Panc1 (cell line): ENCODE results near the gene SLC8A1. TPM values are rescaled to one million over a fixed set of nuclear protein-coding genes. Genes with fewer than 3 reads are reported as not detected.

Experiments used
- ATAC-seq: fragments of 200-7000 bp; cut with Tn5 transposase; 2 replicates; pipeline ENCODE4 v1.9.1; 2020; ENCODE audit warnings: mild to moderate bottlenecking, moderate library complexity
- BruUV-seq: library from RNA; stranded (reverse); fragments of 400-500 nt; replicated peaks from 2 replicates; lab custom pipeline; 2021; lab: Mats Ljungman, UMichigan
- CTCF ChIA-PET: fragments of 300-600 bp; sonication (Branson Sonifier 250); formaldehyde crosslinking; loops from one replicate; lab custom pipeline; 2022; ENCODE audit warnings: antibody characterized with exemption; lab: Charles Lee
- POLR2A ChIA-PET: fragments of 300-600 bp; sonication (Branson Sonifier 250); formaldehyde crosslinking; loops from one replicate; lab custom pipeline; 2022; ENCODE audit warnings: antibody characterized with exemption; lab: Charles Lee
- DNase-seq: peaks from one replicate; pipeline ENCODE4 v3.0.0-alpha.2; 2010; ENCODE audit warnings: low read depth, low spot score
- H3K27ac ChIP-seq: 2 replicates; pipeline ENCODE4 v1.5.1; 2011; ENCODE audit warnings: mild to moderate bottlenecking, low read length, inconsistent platforms
- H3K27me3 ChIP-seq: fragments of 200-500 bp; sonication (Bioruptor generic); 2 replicates; pipeline ENCODE4 v1.6.0; 2014; ENCODE audit warnings: low read length, inconsistent platforms; ENCODE audit not compliant: control insufficient read depth, insufficient read depth
- H3K36me3 ChIP-seq: fragments of 200-500 bp; sonication (Bioruptor generic); 2 replicates; pipeline ENCODE4 v1.5.1; 2014; ENCODE audit warnings: inconsistent platforms, mild to moderate bottlenecking, low read length, moderate library complexity; ENCODE audit not compliant: control insufficient read depth, insufficient read depth
- H3K4me1 ChIP-seq: 2 replicates; pipeline ENCODE4 v1.5.1; 2011; ENCODE audit warnings: inconsistent platforms, mild to moderate bottlenecking, low read length, moderate library complexity; ENCODE audit not compliant: control insufficient read depth, insufficient read depth
- H3K4me3 ChIP-seq, 2 experiments: 2 replicates each; pipeline ENCODE4 v1.5.1; 2011 to 2012; ENCODE audit warnings: low read depth in 2 of 2, low read length in 2 of 2, mild to moderate bottlenecking in 2 of 2, inconsistent platforms in 1 of 2, moderate library complexity in 1 of 2
- H3K9me3 ChIP-seq: fragments of 200-500 bp; sonication (Bioruptor generic); 2 replicates; pipeline ENCODE4 v1.5.1; 2014; ENCODE audit warnings: low read depth, mild to moderate bottlenecking, inconsistent platforms, low read length, moderate library complexity; ENCODE audit not compliant: control insufficient read depth, insufficient read depth
- POLR2AphosphoS5 ChIP-seq: IDR thresholded peaks from 2 replicates; pipeline ENCODE4 v1.6.1; 2012; ENCODE audit warnings: mild to moderate bottlenecking, low read depth, low read length, moderate library complexity
- SIN3A ChIP-seq: IDR thresholded peaks from 2 replicates; pipeline ENCODE4 v1.6.1; 2012; ENCODE audit warnings: low read depth, mild to moderate bottlenecking, low read length, moderate library complexity, borderline replicate concordance; ENCODE audit not compliant: insufficient read depth
- TCF7L2 ChIP-seq: IDR thresholded peaks from 2 replicates; pipeline ENCODE4 v1.6.1; 2011; ENCODE audit warnings: mild to moderate bottlenecking, low read depth, low read length, inconsistent platforms
- in situ Hi-C: cut with HindIII; loops from 2 replicates; pipeline ENCODE4 v1.10.0; 2016; ENCODE audit warnings: low sequenced_read_pairs, low pct_unique_long_range_greater_than_20kb
- intact Hi-C: fragments of 100-400 bp; cut with micrococcal nuclease; formaldehyde crosslinking; loops from one replicate; pipeline ENCODE4 v1.10.0; 2022; ENCODE audit not compliant: unreplicated experiment
- total RNA-seq: library from RNA; stranded (reverse); gene quantifications from one replicate; pipeline ENCODE4 v1.2.1, GENCODE V29; 2021; ENCODE audit not compliant: unreplicated experiment
- TF ChIP-seq, protein P1 (sequence below): fragments of 450-650 bp; IDR thresholded peaks from 2 replicates; pipeline ENCODE4 v1.5.1; 2017; ENCODE audit warnings: mild to moderate bottlenecking
- TF ChIP-seq, protein P2 (sequence below), 2 experiments: IDR thresholded peaks; 2 replicates each; pipeline ENCODE4 v1.6.1; 2011 to 2012; ENCODE audit warnings: low read depth in 2 of 2, control low read depth in 1 of 2, low read length in 1 of 2, mild to moderate bottlenecking in 1 of 2, moderate library complexity in 1 of 2; ENCODE audit not compliant: insufficient read depth in 1 of 2

Gene SLC8A1
- total RNA-seq, 1 experiment from 2014 or later = 0.59 TPM

DNA sequence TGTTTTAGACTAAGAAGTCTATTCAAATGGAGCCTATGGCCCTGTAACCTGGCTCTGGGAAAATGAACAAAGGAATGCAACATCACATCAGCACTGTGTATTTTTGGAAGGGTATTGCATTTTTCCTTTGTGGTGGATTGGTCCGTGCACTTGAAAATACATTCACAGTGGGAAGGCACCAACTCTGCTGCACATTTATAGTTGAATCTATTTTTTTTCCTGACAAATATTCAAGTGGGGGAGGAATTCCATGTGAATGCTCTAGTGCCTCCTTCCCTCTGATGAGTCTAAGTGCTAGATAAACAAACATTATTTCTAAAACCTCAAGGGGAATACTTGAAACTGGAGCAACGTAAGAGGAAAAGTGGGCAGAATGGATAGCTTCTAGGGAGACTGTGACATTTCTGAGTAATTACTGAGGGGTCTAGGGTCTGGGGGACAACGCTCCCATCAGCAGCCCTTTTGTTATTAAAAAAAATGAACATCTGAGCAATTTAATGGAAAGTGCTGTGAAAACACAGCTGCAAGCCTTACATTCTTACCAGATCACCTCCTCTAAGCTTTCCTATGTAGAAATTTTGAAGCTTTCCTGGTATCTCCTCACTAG, 208.2 kb downstream of the SLC8A1 start:
- no peak for TF ChIP-seq POLR2AphosphoS5
- TF ChIP-seq TCF7L2 = no peak
- TF ChIP-seq SIN3A = no peak
- intact Hi-C loops = no loop called here
- H3K4me3 ChIP-seq = no peak overlapping the region
- no peak overlapping the region for H3K27ac ChIP-seq
- no peaks in the 10 kb centered on the region for H3K4me1 ChIP-seq
- BruUV-seq = no TSS peak
- in situ Hi-C loops = no loop called here
- no peak for DNase-seq
- H3K9me3 ChIP-seq = no peaks in the 10 kb centered on the region
- peaks cover 2% of the 10 kb centered on the region; the same call in 1 of the 2 replicates for H3K27me3 ChIP-seq
- no peak for ATAC-seq
- no peaks in the 10 kb centered on the region for H3K36me3 ChIP-seq
- ChIA-PET CTCF (no interaction called here), POLR2A (interaction anchor here (0.5 kb wide), 1 partner anchor 323 kb away, joined by 7 read pairs; no protein-coding TSS in a partner anchor)

DNA sequence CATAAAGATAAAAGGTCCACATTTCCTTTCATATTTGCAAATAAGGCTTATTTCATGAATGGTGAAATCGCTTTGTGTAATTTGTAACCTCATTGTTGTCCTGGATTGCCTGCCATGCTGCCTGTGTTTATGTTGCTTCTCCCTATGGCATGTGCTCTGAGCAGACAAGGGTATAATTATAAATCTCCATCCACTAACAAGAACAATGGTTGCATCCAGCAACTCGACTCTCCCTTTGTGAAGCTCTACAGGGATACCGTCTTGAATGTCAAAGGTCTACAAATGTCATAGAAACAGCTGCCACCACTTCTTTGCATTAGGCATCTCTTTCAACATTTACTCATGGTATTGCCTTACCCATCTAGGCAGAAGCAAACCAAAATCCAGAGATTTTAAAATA, 209.6 kb downstream of the SLC8A1 start:
- intact Hi-C loops (no loop called here), in situ Hi-C loops (no loop called here)
- POLR2A ChIA-PET = no interaction called here

DNA sequence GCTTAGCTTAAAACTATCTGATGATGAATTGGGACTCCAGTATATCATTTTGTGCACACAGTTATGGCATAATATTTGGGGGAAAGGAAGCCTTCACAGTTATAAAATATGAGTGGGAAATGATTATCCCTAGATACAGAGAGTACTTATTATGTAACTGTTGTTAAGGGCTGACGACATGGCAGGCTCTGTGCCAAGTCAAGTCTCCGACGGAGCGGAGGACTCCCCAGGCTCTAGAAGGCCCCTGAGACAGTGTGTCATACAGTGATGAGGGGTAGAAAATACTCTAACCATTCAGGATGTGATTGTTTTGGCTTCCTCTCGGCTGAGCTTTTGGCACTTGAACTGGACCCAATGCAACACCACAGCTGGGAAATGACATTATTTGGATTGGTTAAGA, 211.8 kb downstream of the SLC8A1 start:
- POLR2A ChIA-PET = no interaction called here
- peaks cover 2% of the 10 kb centered on the region; the same call in 1 of the 2 replicates for H3K27me3 ChIP-seq
- in situ Hi-C loops = no loop called here
- H3K9me3 ChIP-seq = no peaks in the 10 kb centered on the region
- no peak overlapping the region for H3K4me3 ChIP-seq
- ATAC-seq = no peak
- CTCF ChIA-PET = no interaction called here
- intact Hi-C loops = no loop called here
- BruUV-seq = no TSS peak
- H3K36me3 ChIP-seq = no peaks in the 10 kb centered on the region
- no peaks in the 10 kb centered on the region for H3K4me1 ChIP-seq
- no peak for DNase-seq
- TF ChIP-seq TCF7L2 (no peak), POLR2AphosphoS5 (no peak), SIN3A (no peak)
- TF ChIP-seq, protein P1, sequence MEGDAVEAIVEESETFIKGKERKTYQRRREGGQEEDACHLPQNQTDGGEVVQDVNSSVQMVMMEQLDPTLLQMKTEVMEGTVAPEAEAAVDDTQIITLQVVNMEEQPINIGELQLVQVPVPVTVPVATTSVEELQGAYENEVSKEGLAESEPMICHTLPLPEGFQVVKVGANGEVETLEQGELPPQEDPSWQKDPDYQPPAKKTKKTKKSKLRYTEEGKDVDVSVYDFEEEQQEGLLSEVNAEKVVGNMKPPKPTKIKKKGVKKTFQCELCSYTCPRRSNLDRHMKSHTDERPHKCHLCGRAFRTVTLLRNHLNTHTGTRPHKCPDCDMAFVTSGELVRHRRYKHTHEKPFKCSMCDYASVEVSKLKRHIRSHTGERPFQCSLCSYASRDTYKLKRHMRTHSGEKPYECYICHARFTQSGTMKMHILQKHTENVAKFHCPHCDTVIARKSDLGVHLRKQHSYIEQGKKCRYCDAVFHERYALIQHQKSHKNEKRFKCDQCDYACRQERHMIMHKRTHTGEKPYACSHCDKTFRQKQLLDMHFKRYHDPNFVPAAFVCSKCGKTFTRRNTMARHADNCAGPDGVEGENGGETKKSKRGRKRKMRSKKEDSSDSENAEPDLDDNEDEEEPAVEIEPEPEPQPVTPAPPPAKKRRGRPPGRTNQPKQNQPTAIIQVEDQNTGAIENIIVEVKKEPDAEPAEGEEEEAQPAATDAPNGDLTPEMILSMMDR = no peak
- TF ChIP-seq, protein P2, sequence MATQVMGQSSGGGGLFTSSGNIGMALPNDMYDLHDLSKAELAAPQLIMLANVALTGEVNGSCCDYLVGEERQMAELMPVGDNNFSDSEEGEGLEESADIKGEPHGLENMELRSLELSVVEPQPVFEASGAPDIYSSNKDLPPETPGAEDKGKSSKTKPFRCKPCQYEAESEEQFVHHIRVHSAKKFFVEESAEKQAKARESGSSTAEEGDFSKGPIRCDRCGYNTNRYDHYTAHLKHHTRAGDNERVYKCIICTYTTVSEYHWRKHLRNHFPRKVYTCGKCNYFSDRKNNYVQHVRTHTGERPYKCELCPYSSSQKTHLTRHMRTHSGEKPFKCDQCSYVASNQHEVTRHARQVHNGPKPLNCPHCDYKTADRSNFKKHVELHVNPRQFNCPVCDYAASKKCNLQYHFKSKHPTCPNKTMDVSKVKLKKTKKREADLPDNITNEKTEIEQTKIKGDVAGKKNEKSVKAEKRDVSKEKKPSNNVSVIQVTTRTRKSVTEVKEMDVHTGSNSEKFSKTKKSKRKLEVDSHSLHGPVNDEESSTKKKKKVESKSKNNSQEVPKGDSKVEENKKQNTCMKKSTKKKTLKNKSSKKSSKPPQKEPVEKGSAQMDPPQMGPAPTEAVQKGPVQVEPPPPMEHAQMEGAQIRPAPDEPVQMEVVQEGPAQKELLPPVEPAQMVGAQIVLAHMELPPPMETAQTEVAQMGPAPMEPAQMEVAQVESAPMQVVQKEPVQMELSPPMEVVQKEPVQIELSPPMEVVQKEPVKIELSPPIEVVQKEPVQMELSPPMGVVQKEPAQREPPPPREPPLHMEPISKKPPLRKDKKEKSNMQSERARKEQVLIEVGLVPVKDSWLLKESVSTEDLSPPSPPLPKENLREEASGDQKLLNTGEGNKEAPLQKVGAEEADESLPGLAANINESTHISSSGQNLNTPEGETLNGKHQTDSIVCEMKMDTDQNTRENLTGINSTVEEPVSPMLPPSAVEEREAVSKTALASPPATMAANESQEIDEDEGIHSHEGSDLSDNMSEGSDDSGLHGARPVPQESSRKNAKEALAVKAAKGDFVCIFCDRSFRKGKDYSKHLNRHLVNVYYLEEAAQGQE (IDR thresholded peaks at IDR 0.05; ENCODE audit: insufficient read depth in 1 of 2, low read depth in 2 of 2, low read length in 1 of 2) = no peak
- H3K27ac ChIP-seq = no peak overlapping the region

More for the DNA sequence above, 209.6 kb downstream of the SLC8A1 start:
- no TSS peak for BruUV-seq
- Histone ChIP-seq H3K27me3 (peaks cover 2% of the 10 kb centered on the region; the same call in 1 of the 2 replicates), H3K36me3 (no peaks in the 10 kb centered on the region), H3K4me1 (no peaks in the 10 kb centered on the region), H3K9me3 (no peaks in the 10 kb centered on the region), H3K4me3 (no peak overlapping the region), H3K27ac (no peak overlapping the region)
- no peak for DNase-seq
- ATAC-seq = no peak
- TF ChIP-seq SIN3A = no peak
- CTCF ChIA-PET = no interaction called here
